H1 (cell line): ENCODE data around the gene LPP. TPM values are rescaled to one million over a fixed set of nuclear protein-coding genes. Genes with fewer than 3 reads are reported as not detected.

Experiments used
- CTCF ChIA-PET: fragments of 300-600 bp; sonication (Branson Sonifier 250); formaldehyde crosslinking; loops from one replicate; lab custom pipeline; 2021; ENCODE audit not compliant: partially characterized antibody; lab: Charles Lee
- POLR2A ChIA-PET: fragments of 300-600 bp; sonication (Branson Sonifier 250); formaldehyde crosslinking; loops from one replicate; lab custom pipeline; 2021; ENCODE audit warnings: inconsistent platforms; ENCODE audit not compliant: partially characterized antibody; lab: Charles Lee
- DNase-seq, 2 experiments: peaks; one replicate each; pipeline versions ENCODE4 v3.0.0 to v3.0.0-alpha.2; 2010 to 2022; ENCODE audit warnings: low spot score in 2 of 2, low read depth in 1 of 2, mixed read lengths in 1 of 2
- FAIRE-seq: peaks from 2 replicates; lab custom pipeline; 2011; peaks lifted over from hg19 to GRCh38; lab: Jason Lieb, UNC
- H2AFZ ChIP-seq: 2 replicates; pipeline ENCODE4 v1.8.1; 2012; ENCODE audit warnings: low read length, inconsistent platforms
- H2AK5ac ChIP-seq: 2 replicates; pipeline ENCODE4 v1.6.1; 2013; ENCODE audit warnings: low read depth, low read length
- H2BK120ac ChIP-seq: replicated peaks from 2 replicates; pipeline ENCODE3; 2013; ENCODE audit warnings: low read depth, low read length, inconsistent platforms
- H2BK12ac ChIP-seq: 2 replicates; pipeline ENCODE4 v1.6.1; 2013; ENCODE audit warnings: low read depth, low read length
- H2BK15ac ChIP-seq: 2 replicates; pipeline ENCODE4 v1.6.1; 2013; ENCODE audit warnings: low read length
- H2BK20ac ChIP-seq: 2 replicates; pipeline ENCODE4 v1.6.1; 2013; ENCODE audit warnings: low read length
- H2BK5ac ChIP-seq: 2 replicates; pipeline ENCODE4 v1.6.1; 2013; ENCODE audit warnings: low read depth, low read length
- H3K14ac ChIP-seq: 2 replicates; pipeline ENCODE4 v1.6.1; 2013; ENCODE audit warnings: inconsistent platforms; ENCODE audit not compliant: insufficient read length
- H3K18ac ChIP-seq: 2 replicates; pipeline ENCODE4 v1.6.1; 2013; ENCODE audit warnings: low read length; ENCODE audit errors: extremely low read depth
- H3K23ac ChIP-seq: 2 replicates; pipeline ENCODE4 v1.6.1; 2013; ENCODE audit warnings: inconsistent platforms; ENCODE audit not compliant: insufficient read length
- H3K23me2 ChIP-seq: 2 replicates; pipeline ENCODE4 v1.6.1; 2013; ENCODE audit warnings: low read depth, low read length
- H3K27ac ChIP-seq: 2 replicates; pipeline ENCODE4 v1.6.1; 2011; ENCODE audit warnings: low read depth, low read length, inconsistent platforms
- H3K27me3 ChIP-seq, 4 experiments: replicated peaks in 1 of 4; 1 replicate in 1 of 4; 2 replicates in 3 of 4; pipeline versions ENCODE4 v1.6.1 to v1.8.1; 2011 to 2013; ENCODE audit warnings: low read length in 3 of 4, mild to moderate bottlenecking in 3 of 4, inconsistent platforms in 2 of 4, mixed read lengths in 2 of 4, moderate library complexity in 1 of 4; ENCODE audit not compliant: control insufficient read depth in 3 of 4, insufficient read depth in 3 of 4; ENCODE audit errors: extremely low read depth in 1 of 4
- H3K36me3 ChIP-seq, 4 experiments: 2 replicates each; pipeline versions ENCODE4 v1.6.1 to v1.8.1; 2011 to 2013; ENCODE audit warnings: mild to moderate bottlenecking in 4 of 4, low read length in 3 of 4, moderate library complexity in 2 of 4, control low read depth in 1 of 4, inconsistent platforms in 1 of 4; ENCODE audit not compliant: insufficient read depth in 4 of 4, control insufficient read depth in 2 of 4
- H3K4ac ChIP-seq: replicated peaks from 2 replicates; pipeline ENCODE3; 2013; ENCODE audit warnings: low read length, low read depth, mixed read lengths, inconsistent platforms; ENCODE audit not compliant: insufficient read length
- H3K4me1 ChIP-seq, 4 experiments: replicated peaks in 1 of 4; 1 replicate in 1 of 4; 2 replicates in 3 of 4; pipeline versions ENCODE4 v1.6.1 to v1.8.1; 2011 to 2013; ENCODE audit warnings: low read length in 3 of 4, inconsistent platforms in 2 of 4, mixed read lengths in 1 of 4; ENCODE audit not compliant: insufficient read depth in 4 of 4, control insufficient read depth in 3 of 4
- H3K4me2 ChIP-seq, 2 experiments: 2 replicates each; pipeline versions ENCODE4 v1.6.1 to v1.8.1; 2011 to 2013; ENCODE audit warnings: low read depth in 2 of 2, low read length in 2 of 2, control low read depth in 1 of 2, inconsistent platforms in 1 of 2, mild to moderate bottlenecking in 1 of 2; ENCODE audit not compliant: insufficient read depth in 1 of 2
- H3K4me3 ChIP-seq, 4 experiments: fragments of 200-600, 300-600 bp in 1 of 4; sonication (generic), shearing (Covaris generic), sonication (Bioruptor Twin) in 1 of 4; 2 replicates each; pipeline versions ENCODE4 v1.5.1 to v1.8.1; 2011 to 2016; ENCODE audit warnings: low read length in 4 of 4, low read depth in 3 of 4, control low read depth in 2 of 4, inconsistent platforms in 2 of 4, mild to moderate bottlenecking in 2 of 4, mixed read lengths in 1 of 4, moderate library complexity in 1 of 4; ENCODE audit not compliant: insufficient read depth in 2 of 4; ENCODE audit errors: extremely low read depth in 1 of 4
- H3K56ac ChIP-seq: replicated peaks from 2 replicates; pipeline ENCODE3; 2013; ENCODE audit warnings: low read depth, mild to moderate bottlenecking, mixed read lengths, low read length, inconsistent platforms; ENCODE audit not compliant: insufficient read length
- H3K79me1 ChIP-seq: 2 replicates; pipeline ENCODE4 v1.6.1; 2013; ENCODE audit warnings: low read depth, low read length, control low read depth
- H3K79me2 ChIP-seq, 2 experiments: 2 replicates each; pipeline versions ENCODE4 v1.6.1 to v1.8.1; 2012 to 2013; ENCODE audit warnings: low read length in 2 of 2, mild to moderate bottlenecking in 2 of 2, inconsistent platforms in 1 of 2; ENCODE audit not compliant: insufficient read depth in 2 of 2, control insufficient read depth in 1 of 2
- H3K9ac ChIP-seq, 4 experiments: replicated peaks in 1 of 4; 1 replicate in 1 of 4; 2 replicates in 3 of 4; pipeline versions ENCODE4 v1.6.1 to v1.8.1; 2011 to 2013; ENCODE audit warnings: low read depth in 3 of 4, low read length in 3 of 4, control low read depth in 2 of 4, mild to moderate bottlenecking in 2 of 4, moderate library complexity in 2 of 4, inconsistent platforms in 1 of 4; ENCODE audit errors: extremely low read depth in 1 of 4
- H3K9me3 ChIP-seq, 2 experiments: 2 replicates each; pipeline versions ENCODE4 v1.6.1 to v1.8.1; 2012 to 2013; ENCODE audit warnings: mild to moderate bottlenecking in 2 of 2, moderate library complexity in 2 of 2, control low read depth in 1 of 2, inconsistent platforms in 1 of 2, low read depth in 1 of 2, low read length in 1 of 2, mixed read lengths in 1 of 2; ENCODE audit not compliant: insufficient read depth in 2 of 2
- H4K20me1 ChIP-seq, 2 experiments: replicated peaks in 1 of 2; 2 replicates each; pipeline versions ENCODE3 to v1.8.1; 2011 to 2013; ENCODE audit warnings: inconsistent platforms in 2 of 2, low read length in 2 of 2, mild to moderate bottlenecking in 1 of 2; ENCODE audit not compliant: insufficient read depth in 2 of 2, control insufficient read depth in 1 of 2
- H4K5ac ChIP-seq: 2 replicates; pipeline ENCODE4 v1.6.1; 2013; ENCODE audit warnings: low read length, low read depth, mixed read lengths, inconsistent platforms; ENCODE audit not compliant: insufficient read length
- H4K8ac ChIP-seq: 2 replicates; pipeline ENCODE4 v1.8.0; 2013; ENCODE audit warnings: mild to moderate bottlenecking, moderate library complexity, low read length, inconsistent platforms; ENCODE audit not compliant: insufficient read depth; ENCODE audit errors: extremely low read depth
- H4K91ac ChIP-seq: replicated peaks from 2 replicates; pipeline ENCODE3; 2013; ENCODE audit warnings: low read length, mixed read lengths, inconsistent platforms; ENCODE audit not compliant: insufficient read length
- FOSL1 ChIP-seq: IDR thresholded peaks from 2 replicates; pipeline ENCODE4 v1.6.1; 2011; ENCODE audit warnings: mild to moderate bottlenecking, low read depth, low read length, moderate library complexity; ENCODE audit not compliant: insufficient read depth
- GABPA ChIP-seq: IDR thresholded peaks from 2 replicates; pipeline ENCODE4 v1.6.1; 2011; ENCODE audit warnings: mild to moderate bottlenecking, low read length, moderate library complexity, borderline replicate concordance; ENCODE audit not compliant: insufficient read depth
- JUN ChIP-seq: IDR thresholded peaks from 2 replicates; pipeline ENCODE4 v1.6.1; 2011; ENCODE audit warnings: low read depth, mild to moderate bottlenecking, improper control_type of control experiment, low read length
- KDM4A ChIP-seq: IDR thresholded peaks from one replicate; pipeline ENCODE4 v1.7.1; 2012; ENCODE audit warnings: low read depth, mild to moderate bottlenecking, moderate library complexity, low read length, inconsistent platforms; ENCODE audit not compliant: severe bottlenecking
- MAFK ChIP-seq: IDR thresholded peaks from 2 replicates; pipeline ENCODE4 v1.6.1; 2012; ENCODE audit warnings: low read depth, mild to moderate bottlenecking, improper control_type of control experiment, low read length
- NRF1 ChIP-seq: IDR thresholded peaks from 2 replicates; pipeline ENCODE4 v1.6.1; 2011; ENCODE audit warnings: mild to moderate bottlenecking, low read depth, low read length, improper control_type of control experiment
- POLR2AphosphoS5 ChIP-seq: IDR thresholded peaks from 2 replicates; pipeline ENCODE4 v1.6.1; 2011; ENCODE audit warnings: low read depth, low read length
- RFX5 ChIP-seq: IDR thresholded peaks from 2 replicates; pipeline ENCODE4 v1.6.1; 2011; ENCODE audit warnings: low read depth, low read length, improper control_type of control experiment, borderline replicate concordance
- SIX5 ChIP-seq: IDR thresholded peaks from 2 replicates; pipeline ENCODE4 v1.6.1; 2011; ENCODE audit warnings: mild to moderate bottlenecking, low read depth, low read length
- TBP ChIP-seq: IDR thresholded peaks from 2 replicates; pipeline ENCODE4 v1.6.1; 2011; ENCODE audit warnings: low read depth, low read length, improper control_type of control experiment
- ZNF274 ChIP-seq: IDR thresholded peaks from 2 replicates; pipeline ENCODE4 v1.7.0; 2012; ENCODE audit warnings: low read length, borderline replicate concordance; ENCODE audit errors: extremely low read depth
- polyA plus RNA-seq, 7 experiments: library from polyadenylated mRNA; depleted of rRNA in 3 of 7; stranded (reverse) in 5 of 7; unstranded in 2 of 7; fragments of >200 nt in 5 of 7; fragments of 200-250 nt in 2 of 7; gene quantifications; 1 replicate in 5 of 7; 2 replicates in 1 of 7; 4 replicates in 1 of 7; pipeline versions ENCODE4 v1.2.1 to v1.2.3, GENCODE V29; 2011 to 2013; ENCODE audit warnings: missing spikeins in 2 of 7, mixed read lengths in 2 of 7
- total RNA-seq: library from RNA; stranded (reverse); fragmentation: NEBNext Ultra II Directional; extraction: Animal tissue kit (Norgen Biotek cat#: 25700); gene quantifications from 2 replicates; pipeline ENCODE4 v1.2.1, GENCODE V29; 2021
- TF ChIP-seq, protein P1 (sequence below), 3 experiments: IDR thresholded peaks; 1 replicate in 2 of 3; 2 replicates in 1 of 3; pipeline versions ENCODE4 v1.5.1 to v1.6.1; 2011; ENCODE audit warnings: low read length in 3 of 3, mild to moderate bottlenecking in 3 of 3, inconsistent platforms in 2 of 3, low read depth in 1 of 3, moderate library complexity in 1 of 3; ENCODE audit not compliant: insufficient read depth in 1 of 3; ENCODE audit errors: control extremely low read depth in 1 of 3
- TF ChIP-seq, protein P2 (sequence below): IDR thresholded peaks from 2 replicates; pipeline ENCODE4 v1.6.1; 2012; ENCODE audit warnings: inconsistent platforms

LPP gene
- total and polyA plus RNA-seq, 2 of the 8 experiments (the other 6 are each of a cell fraction or from before 2014, with no cell fraction given): 10.0 to 53.3 TPM

DNA sequence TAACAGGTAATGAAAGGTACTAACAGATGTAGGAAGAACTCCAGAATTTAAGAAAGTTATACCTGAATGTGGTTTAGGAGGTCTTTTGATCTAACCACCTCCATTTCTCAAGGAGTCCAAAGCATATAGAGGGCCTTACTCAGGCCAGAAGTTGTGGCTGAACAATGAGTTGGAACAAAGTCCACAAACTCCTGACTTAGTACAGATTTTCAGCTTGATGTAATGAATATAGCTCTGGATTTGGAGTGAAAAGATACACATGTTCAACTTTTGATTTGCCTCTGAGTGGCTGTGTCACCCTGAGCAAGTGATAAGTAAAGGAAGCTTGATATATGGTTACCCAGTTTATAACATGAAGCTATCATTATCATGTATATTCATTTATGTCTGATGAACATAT, 390.1 kb downstream of the LPP start:
- Histone ChIP-seq H3K18ac (no peak overlapping the region), H3K9me3 (no peaks in the 10 kb centered on the region), H3K9ac (no peak overlapping the region), H3K27me3 (no peaks in the 10 kb centered on the region), H2AK5ac (no peak overlapping the region), H2BK12ac (no peak overlapping the region), H3K79me2 (no peaks in the 10 kb centered on the region), H3K14ac (no peak overlapping the region), H4K8ac (no peak overlapping the region), H2BK20ac (no peak overlapping the region), H3K23me2 (no peaks in the 10 kb centered on the region), H2BK15ac (no peak overlapping the region), H3K56ac (no peak overlapping the region), H4K91ac (no peak overlapping the region), H3K4me2 (no peak overlapping the region), H3K4me3 (no peak overlapping the region), H3K4ac (no peak overlapping the region), H4K5ac (no peak overlapping the region)
- ChIA-PET POLR2A (no interaction called here), CTCF (no interaction called here)
- FAIRE-seq: no peak
- no peak for TF ChIP-seq RFX5
- TF ChIP-seq KDM4A: no peak
- TF ChIP-seq, protein P1, sequence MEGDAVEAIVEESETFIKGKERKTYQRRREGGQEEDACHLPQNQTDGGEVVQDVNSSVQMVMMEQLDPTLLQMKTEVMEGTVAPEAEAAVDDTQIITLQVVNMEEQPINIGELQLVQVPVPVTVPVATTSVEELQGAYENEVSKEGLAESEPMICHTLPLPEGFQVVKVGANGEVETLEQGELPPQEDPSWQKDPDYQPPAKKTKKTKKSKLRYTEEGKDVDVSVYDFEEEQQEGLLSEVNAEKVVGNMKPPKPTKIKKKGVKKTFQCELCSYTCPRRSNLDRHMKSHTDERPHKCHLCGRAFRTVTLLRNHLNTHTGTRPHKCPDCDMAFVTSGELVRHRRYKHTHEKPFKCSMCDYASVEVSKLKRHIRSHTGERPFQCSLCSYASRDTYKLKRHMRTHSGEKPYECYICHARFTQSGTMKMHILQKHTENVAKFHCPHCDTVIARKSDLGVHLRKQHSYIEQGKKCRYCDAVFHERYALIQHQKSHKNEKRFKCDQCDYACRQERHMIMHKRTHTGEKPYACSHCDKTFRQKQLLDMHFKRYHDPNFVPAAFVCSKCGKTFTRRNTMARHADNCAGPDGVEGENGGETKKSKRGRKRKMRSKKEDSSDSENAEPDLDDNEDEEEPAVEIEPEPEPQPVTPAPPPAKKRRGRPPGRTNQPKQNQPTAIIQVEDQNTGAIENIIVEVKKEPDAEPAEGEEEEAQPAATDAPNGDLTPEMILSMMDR (IDR thresholded peaks at IDR 0.05; ENCODE audit: control extremely low read depth in 1 of 3, insufficient read depth in 1 of 3, low read depth in 1 of 3, low read length in 3 of 3): no peak
- no peak for TF ChIP-seq ZNF274
- TF ChIP-seq TBP: no peak
- TF ChIP-seq JUN: no peak
- TF ChIP-seq, protein P2, sequence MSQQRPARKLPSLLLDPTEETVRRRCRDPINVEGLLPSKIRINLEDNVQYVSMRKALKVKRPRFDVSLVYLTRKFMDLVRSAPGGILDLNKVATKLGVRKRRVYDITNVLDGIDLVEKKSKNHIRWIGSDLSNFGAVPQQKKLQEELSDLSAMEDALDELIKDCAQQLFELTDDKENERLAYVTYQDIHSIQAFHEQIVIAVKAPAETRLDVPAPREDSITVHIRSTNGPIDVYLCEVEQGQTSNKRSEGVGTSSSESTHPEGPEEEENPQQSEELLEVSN: no peak
- TF ChIP-seq FOSL1: no peak
- TF ChIP-seq SIX5: no peak
- no peak for TF ChIP-seq MAFK
- TF ChIP-seq GABPA: no peak
- TF ChIP-seq NRF1: no peak
- TF ChIP-seq POLR2AphosphoS5: no peak
- TF ChIP-seq, all 59 proteins: peak for 0
- no peak overlapping the region for H2AFZ ChIP-seq
- H2BK5ac ChIP-seq: no peak overlapping the region
- H3K27ac ChIP-seq: no peak overlapping the region
- no peak overlapping the region for H2BK120ac ChIP-seq
- no peak for DNase-seq
- H3K4me1 ChIP-seq: peaks cover 0 to 3% (median 0%) of the 10 kb centered on the region in 4 experiments; a peak in 1 of 7 replicates
- H3K79me1 ChIP-seq: no peaks in the 10 kb centered on the region
- no peaks in the 10 kb centered on the region for H4K20me1 ChIP-seq
- H3K36me3 ChIP-seq: no peaks in the 10 kb centered on the region
- no peak overlapping the region for H3K23ac ChIP-seq
